Stimulated activated CD8-positive, alpha-beta memory T cell treated with anti-CD3 and anti-CD28 coated beads, Interleukin-2, amount 100 ng/mL, for 1 hour (primary cell): ENCODE measurements around the gene TBC1D3E.
"Not testable (repeated sequence)": the region's sequence is repeated elsewhere in the genome, so short reads cannot be mapped to it uniquely, and the experiment has no call there.

Experiments
- DNase-seq, 2 donors: peaks; one replicate each; pipeline ENCODE4 v3.0.0-alpha.2; 2020; ENCODE audit warnings: low read depth in 2 of 2

TBC1D3E gene

GRCh38 chr17:38127651-38128050 is at the start of gene TBC1D3E:
Gene TBC1D3E (plus strand): TSS chr17:38127951. CDS start chr17:38129496, 1,545 bp downstream.
- not testable (repeated sequence) for DNase-seq

- DNase-seq, result not testable (repeated sequence)
These were observed 40.4 kb upstream of the TBC1D3E start for GRCh38 chr17:38087344-38087743.

- DNase-seq, result not testable (repeated sequence)
These were observed 39.6 kb upstream of the TBC1D3E start for GRCh38 chr17:38088120-38088519.

- not testable (repeated sequence) for DNase-seq
These were observed 33.6 kb upstream of the TBC1D3E start for GRCh38 chr17:38094059-38094694.

GRCh38 chr17:38099262-38099661 is 28.5 kb upstream of the TBC1D3E start:
- DNase-seq, result not testable (repeated sequence)

- DNase-seq, result not testable (repeated sequence)
These were observed 7.9 kb upstream of the TBC1D3E start for GRCh38 chr17:38119829-38120228.

GRCh38 chr17:38134860-38135259 is 7.1 kb downstream of the TBC1D3E start:
- not testable (repeated sequence) for DNase-seq
